SK-N-SH (cell line): ENCODE results near the gene CAPN5.

ENCODE experiments used
- CTCF ChIP-seq: fragments of 200-600 bp; sonication (generic); IDR thresholded peaks from 2 replicates; pipeline ENCODE4 v1.6.1; 2017; ENCODE audit warnings: antibody characterized with exemption, mild to moderate bottlenecking, moderate library complexity
- ELF1 ChIP-seq: IDR thresholded peaks from 2 replicates; pipeline ENCODE4 v1.4.0; 2012
- EP300 ChIP-seq, 2 experiments: IDR thresholded peaks; 2 replicates each; pipeline versions ENCODE4 v1.4.0 to v1.6.1; 2012; ENCODE audit warnings: borderline replicate concordance in 1 of 2, low read depth in 1 of 2, low read length in 1 of 2
- NRF1 ChIP-seq: IDR thresholded peaks from 2 replicates; pipeline ENCODE4 v1.6.1; 2012; ENCODE audit warnings: low read depth, mild to moderate bottlenecking, low read length
- POLR2AphosphoS5 ChIP-seq: IDR thresholded peaks from 2 replicates; pipeline ENCODE4 v1.6.1; 2012; ENCODE audit warnings: low read depth, low read length
- TAF1 ChIP-seq: IDR thresholded peaks from 2 replicates; pipeline ENCODE4 v1.6.1; 2012; ENCODE audit warnings: low read depth, mild to moderate bottlenecking, low read length, moderate library complexity, borderline replicate concordance
- ZBTB33 ChIP-seq: IDR thresholded peaks from 2 replicates; pipeline ENCODE4 v1.4.0; 2012; ENCODE audit warnings: low read depth, borderline replicate concordance

GRCh38 chr11:77121876-77122575, 55.3 kb downstream of the CAPN5 start:
- TF ChIP-seq EP300 (IDR thresholded peaks at IDR 0.05; ENCODE audit: borderline replicate concordance in 1 of 2, low read depth in 1 of 2, low read length in 1 of 2) (no peak), NRF1 (no peak), ELF1 (no peak), CTCF (no peak), POLR2AphosphoS5 (no peak), TAF1 (no peak), ZBTB33 (no peak)
